GM12874 (cell line): ENCODE measurements around the gene ATL2.

Experiments
- TF ChIP-seq, protein P1 (sequence below): IDR thresholded peaks from 2 replicates; pipeline ENCODE4 v1.5.1; 2011; ENCODE audit warnings: low read depth, mild to moderate bottlenecking, control low read depth, low read length, moderate library complexity; ENCODE audit not compliant: insufficient read depth

Gene ATL2

DNA sequence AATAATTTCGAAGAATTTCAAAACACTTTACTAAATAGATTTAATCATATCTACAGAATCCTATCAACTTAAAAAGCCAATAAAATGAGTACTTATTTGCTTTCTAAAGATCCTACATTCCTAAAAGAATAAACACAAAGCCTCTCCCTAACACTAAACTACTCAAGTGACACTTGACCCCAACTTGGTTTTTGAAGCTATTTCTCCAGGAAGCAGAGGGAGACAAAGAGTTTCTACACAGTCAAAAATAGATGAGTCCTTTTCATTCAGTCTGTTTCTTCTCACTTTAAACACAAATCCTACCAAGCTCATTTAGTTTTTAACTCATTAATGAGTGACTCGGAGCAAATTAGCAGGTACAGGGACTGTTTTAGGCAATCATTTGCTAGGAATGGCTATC lies 2.1 kb downstream of the ATL2 start:
- TF ChIP-seq, protein P1, sequence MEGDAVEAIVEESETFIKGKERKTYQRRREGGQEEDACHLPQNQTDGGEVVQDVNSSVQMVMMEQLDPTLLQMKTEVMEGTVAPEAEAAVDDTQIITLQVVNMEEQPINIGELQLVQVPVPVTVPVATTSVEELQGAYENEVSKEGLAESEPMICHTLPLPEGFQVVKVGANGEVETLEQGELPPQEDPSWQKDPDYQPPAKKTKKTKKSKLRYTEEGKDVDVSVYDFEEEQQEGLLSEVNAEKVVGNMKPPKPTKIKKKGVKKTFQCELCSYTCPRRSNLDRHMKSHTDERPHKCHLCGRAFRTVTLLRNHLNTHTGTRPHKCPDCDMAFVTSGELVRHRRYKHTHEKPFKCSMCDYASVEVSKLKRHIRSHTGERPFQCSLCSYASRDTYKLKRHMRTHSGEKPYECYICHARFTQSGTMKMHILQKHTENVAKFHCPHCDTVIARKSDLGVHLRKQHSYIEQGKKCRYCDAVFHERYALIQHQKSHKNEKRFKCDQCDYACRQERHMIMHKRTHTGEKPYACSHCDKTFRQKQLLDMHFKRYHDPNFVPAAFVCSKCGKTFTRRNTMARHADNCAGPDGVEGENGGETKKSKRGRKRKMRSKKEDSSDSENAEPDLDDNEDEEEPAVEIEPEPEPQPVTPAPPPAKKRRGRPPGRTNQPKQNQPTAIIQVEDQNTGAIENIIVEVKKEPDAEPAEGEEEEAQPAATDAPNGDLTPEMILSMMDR, result no peak

DNA sequence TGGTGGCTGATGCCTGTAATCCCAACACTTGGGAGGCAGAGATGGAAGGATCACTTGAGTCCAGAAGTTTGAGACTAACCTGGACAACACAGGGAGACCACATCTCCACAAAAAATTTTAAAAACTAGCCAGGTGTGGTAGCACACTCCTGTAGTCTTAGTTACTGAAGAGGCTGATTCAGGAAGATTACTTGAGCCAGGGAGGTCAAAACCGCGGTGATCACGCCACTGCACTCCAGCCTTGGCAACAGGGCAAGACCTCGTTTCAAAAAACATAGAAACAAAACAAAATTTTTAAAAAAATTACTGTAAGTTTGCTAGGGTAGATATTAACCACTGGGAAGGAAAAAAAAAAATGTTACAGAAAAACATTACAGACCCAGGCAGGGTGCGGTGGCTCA lies 5.8 kb downstream of the ATL2 start:
- TF ChIP-seq, protein P1, result no peak

DNA sequence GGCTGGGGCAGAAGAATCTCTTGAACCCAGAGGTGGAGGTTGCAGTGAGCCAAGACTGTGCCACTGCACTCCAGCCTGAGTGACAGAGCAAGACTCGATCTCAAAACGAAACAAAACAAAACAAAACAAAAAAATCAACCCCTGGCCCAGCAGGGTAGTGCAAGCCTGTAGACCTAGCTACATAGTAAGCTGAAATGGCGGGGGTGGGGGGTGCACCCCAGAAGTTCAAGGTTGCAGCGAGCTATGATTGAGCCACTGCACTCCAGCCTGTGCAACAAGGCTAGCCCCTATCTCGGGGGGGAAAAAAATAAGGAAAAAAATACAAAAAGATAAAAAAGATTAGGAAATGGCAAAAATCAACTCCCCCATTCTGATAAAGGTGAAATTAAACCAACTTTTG lies 6.4 kb downstream of the ATL2 start:
- TF ChIP-seq, protein P1, result no peak

DNA sequence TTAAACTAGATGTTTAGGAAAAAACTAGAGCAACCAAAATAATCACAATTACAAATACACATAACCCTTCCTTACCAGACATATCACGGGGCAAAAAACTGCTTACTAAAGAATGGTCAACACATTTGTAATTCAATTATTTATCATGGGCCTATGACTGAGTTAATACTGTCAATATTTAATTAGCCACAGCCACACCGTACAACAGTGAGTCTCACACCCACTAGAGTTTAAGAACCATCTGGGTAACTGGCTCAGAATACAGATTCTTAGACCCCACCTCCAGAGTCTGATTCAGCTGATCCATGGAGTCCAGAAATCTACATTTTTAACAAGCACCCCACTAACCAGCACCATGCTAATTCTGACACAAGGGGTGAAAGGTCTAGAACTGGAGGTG lies 14.8 kb downstream of the ATL2 start:
- TF ChIP-seq, protein P1, result no peak

DNA sequence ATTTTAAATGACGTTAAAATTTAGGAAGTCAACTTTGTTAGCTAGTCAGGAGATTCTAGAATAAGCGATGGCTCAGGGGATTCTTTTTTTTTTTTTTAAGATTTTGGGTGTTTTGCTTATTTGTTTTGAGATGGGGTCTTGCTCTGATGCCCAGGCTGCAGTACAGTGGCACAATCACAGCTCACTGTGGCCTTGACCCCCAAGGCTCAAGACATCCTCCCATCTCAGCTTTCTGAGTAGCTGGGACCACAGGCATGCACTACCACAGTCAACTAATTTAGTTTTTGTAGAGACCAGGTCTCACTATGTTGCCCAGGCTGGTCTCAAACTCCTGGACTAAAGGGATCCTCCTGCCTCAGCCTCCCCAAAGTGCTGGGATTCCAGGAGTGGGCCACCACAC lies 16.9 kb downstream of the ATL2 start:
- TF ChIP-seq, protein P1, result no peak

DNA sequence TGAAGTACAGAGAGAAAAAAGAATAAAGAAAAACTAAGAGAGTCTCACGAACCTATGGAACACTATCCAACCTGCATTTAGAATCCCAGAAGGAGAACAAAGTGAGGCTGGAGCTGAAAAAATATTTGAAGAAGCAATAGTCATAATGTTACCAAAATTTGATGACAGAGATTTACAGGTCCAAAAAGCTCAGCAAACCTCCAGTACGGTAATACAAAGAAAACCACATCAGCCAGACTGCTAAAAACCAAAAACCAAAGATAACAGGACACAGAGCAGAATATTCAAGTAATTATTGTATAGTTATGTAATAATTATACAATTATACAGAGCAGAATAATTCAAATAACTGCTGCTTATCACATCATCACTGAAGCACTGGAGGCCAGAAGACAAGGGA lies 23.7 kb downstream of the ATL2 start:
- TF ChIP-seq, protein P1, result no peak

DNA sequence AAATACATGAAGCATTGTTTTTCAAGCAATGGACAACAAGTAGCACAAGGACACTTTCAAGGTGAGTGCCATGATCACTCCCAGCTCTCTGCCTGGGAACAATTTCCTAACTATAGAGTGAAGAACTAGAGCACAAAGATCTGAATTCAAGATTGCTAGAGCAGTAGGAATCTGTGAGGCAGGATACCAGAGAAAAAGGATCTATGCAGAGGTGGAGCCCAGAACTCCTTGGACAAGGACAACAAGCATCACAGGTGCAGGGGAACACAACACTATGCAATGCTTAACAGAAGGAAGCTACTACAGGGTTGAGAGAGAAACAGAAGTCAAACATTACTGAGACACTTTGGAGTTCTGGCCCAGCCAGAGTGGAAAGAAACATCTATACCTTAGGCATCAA lies 24.7 kb downstream of the ATL2 start:
- TF ChIP-seq, protein P1, result no peak

DNA sequence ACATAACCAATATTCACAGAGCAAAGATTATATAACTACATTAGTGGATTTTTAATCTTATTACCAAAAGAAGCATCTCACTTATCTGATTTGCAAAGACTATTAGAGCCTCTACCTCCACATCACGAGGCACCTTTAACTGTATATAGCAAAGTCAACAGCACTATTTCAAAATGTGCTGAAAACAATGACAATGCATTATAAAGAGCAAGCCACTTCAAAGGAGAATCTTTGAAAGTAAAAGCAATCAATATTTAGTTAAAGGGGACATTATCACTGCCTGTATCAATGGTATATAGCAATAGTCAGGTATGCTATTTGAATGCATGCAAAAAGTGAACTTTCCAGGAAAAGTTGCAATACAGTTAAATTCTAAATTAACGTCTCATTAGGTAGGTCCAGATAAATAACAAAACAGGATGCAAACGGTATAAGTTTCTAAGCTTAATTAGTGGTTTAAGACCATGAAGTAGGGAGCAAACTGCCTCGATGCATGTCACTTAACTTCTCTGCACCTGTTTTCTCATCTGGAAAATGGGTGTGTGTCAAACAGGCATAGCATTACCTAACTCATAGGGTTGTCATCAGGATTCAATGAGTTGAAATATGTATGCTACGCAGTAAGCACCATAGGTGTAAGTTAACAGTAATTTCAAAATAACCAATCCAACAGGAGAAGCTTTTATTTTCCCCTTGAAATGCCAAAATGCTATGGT lies 31.6 kb downstream of the ATL2 start:
- TF ChIP-seq, protein P1, result no peak
